H1 (cell line): ENCODE measurements around the gene RAB24.

Experiments
- CBX8 ChIP-seq: fragments of 300-800, 300-1000 bp; sonication (generic); IDR thresholded peaks from 2 replicates; pipeline ENCODE4 v1.7.1; 2016; ENCODE audit warnings: low read depth, low read length, borderline replicate concordance
- CEBPB ChIP-seq: IDR thresholded peaks from 2 replicates; pipeline ENCODE4 v1.6.1; 2012; ENCODE audit warnings: low read depth, low read length
- CHD2 ChIP-seq: IDR thresholded peaks from 2 replicates; pipeline ENCODE4 v1.6.1; 2012; ENCODE audit warnings: low read length, improper control_type of control experiment
- CREB1 ChIP-seq: IDR thresholded peaks from 2 replicates; pipeline ENCODE4 v1.6.1; 2012; ENCODE audit warnings: inconsistent platforms
- JUND ChIP-seq: IDR thresholded peaks from 2 replicates; pipeline ENCODE4 v1.6.1; 2011; ENCODE audit warnings: mild to moderate bottlenecking, improper control_type of control experiment, low read length
- SIN3A ChIP-seq, 2 experiments: IDR thresholded peaks in 1 of 2; conservative IDR thresholded peaks in 1 of 2; 2 replicates each; pipeline ENCODE4 v1.6.1; 2011 to 2012; ENCODE audit warnings: low read length in 2 of 2, improper control_type of control experiment in 1 of 2, low read depth in 1 of 2, mild to moderate bottlenecking in 1 of 2
- TF ChIP-seq, protein P1 (sequence below), 3 experiments: IDR thresholded peaks; 1 replicate in 2 of 3; 2 replicates in 1 of 3; pipeline versions ENCODE4 v1.5.1 to v1.6.1; 2011; ENCODE audit warnings: low read length in 3 of 3, mild to moderate bottlenecking in 3 of 3, inconsistent platforms in 2 of 3, low read depth in 1 of 3, moderate library complexity in 1 of 3; ENCODE audit not compliant: insufficient read depth in 1 of 3; ENCODE audit errors: control extremely low read depth in 1 of 3
- TF ChIP-seq, protein P2 (sequence below): fragments of 300-600 bp; sonication (generic); IDR thresholded peaks from 2 replicates; pipeline ENCODE4 v1.7.1; 2012; ENCODE audit warnings: low read length, moderate library complexity, mild to moderate bottlenecking, inconsistent platforms; ENCODE audit not compliant: insufficient replicate concordance

DNA sequence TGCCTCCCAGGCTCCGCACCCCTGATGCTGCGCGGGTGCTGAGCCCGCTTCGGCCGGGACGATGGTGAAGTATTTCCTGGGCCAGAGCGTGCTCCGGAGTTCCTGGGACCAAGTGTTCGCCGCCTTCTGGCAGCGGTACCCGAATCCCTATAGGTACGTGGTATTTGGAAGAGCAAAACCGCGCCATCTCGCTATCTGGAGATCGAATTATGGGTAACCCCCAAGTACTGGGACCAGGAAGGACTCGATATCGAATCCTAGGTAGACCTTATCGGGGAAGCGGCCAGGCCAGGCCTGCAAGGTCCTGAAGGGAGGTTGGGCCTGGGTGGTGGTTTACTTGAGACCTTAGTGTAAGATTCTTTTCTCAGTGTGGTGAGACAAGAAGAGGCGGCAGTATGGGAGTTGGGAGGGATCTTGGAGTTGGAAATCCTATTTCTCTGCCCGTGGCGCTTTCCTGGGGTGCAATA is 439 bp upstream of the RAB24 start:
- TF ChIP-seq, protein P1, sequence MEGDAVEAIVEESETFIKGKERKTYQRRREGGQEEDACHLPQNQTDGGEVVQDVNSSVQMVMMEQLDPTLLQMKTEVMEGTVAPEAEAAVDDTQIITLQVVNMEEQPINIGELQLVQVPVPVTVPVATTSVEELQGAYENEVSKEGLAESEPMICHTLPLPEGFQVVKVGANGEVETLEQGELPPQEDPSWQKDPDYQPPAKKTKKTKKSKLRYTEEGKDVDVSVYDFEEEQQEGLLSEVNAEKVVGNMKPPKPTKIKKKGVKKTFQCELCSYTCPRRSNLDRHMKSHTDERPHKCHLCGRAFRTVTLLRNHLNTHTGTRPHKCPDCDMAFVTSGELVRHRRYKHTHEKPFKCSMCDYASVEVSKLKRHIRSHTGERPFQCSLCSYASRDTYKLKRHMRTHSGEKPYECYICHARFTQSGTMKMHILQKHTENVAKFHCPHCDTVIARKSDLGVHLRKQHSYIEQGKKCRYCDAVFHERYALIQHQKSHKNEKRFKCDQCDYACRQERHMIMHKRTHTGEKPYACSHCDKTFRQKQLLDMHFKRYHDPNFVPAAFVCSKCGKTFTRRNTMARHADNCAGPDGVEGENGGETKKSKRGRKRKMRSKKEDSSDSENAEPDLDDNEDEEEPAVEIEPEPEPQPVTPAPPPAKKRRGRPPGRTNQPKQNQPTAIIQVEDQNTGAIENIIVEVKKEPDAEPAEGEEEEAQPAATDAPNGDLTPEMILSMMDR (IDR thresholded peaks at IDR 0.05; ENCODE audit: control extremely low read depth in 1 of 3, insufficient read depth in 1 of 3, low read depth in 1 of 3, low read length in 3 of 3): no peak
- TF ChIP-seq CREB1 (no peak), SIN3A (conservative IDR thresholded peaks at IDR 0.05 in 1 of 2, IDR thresholded peaks at IDR 0.05 in 1 of 2; ENCODE audit: low read depth in 1 of 2, low read length in 2 of 2) (no peak), JUND (no peak), CBX8 (no peak), CHD2 (no peak), CEBPB (no peak)
- TF ChIP-seq, protein P2, sequence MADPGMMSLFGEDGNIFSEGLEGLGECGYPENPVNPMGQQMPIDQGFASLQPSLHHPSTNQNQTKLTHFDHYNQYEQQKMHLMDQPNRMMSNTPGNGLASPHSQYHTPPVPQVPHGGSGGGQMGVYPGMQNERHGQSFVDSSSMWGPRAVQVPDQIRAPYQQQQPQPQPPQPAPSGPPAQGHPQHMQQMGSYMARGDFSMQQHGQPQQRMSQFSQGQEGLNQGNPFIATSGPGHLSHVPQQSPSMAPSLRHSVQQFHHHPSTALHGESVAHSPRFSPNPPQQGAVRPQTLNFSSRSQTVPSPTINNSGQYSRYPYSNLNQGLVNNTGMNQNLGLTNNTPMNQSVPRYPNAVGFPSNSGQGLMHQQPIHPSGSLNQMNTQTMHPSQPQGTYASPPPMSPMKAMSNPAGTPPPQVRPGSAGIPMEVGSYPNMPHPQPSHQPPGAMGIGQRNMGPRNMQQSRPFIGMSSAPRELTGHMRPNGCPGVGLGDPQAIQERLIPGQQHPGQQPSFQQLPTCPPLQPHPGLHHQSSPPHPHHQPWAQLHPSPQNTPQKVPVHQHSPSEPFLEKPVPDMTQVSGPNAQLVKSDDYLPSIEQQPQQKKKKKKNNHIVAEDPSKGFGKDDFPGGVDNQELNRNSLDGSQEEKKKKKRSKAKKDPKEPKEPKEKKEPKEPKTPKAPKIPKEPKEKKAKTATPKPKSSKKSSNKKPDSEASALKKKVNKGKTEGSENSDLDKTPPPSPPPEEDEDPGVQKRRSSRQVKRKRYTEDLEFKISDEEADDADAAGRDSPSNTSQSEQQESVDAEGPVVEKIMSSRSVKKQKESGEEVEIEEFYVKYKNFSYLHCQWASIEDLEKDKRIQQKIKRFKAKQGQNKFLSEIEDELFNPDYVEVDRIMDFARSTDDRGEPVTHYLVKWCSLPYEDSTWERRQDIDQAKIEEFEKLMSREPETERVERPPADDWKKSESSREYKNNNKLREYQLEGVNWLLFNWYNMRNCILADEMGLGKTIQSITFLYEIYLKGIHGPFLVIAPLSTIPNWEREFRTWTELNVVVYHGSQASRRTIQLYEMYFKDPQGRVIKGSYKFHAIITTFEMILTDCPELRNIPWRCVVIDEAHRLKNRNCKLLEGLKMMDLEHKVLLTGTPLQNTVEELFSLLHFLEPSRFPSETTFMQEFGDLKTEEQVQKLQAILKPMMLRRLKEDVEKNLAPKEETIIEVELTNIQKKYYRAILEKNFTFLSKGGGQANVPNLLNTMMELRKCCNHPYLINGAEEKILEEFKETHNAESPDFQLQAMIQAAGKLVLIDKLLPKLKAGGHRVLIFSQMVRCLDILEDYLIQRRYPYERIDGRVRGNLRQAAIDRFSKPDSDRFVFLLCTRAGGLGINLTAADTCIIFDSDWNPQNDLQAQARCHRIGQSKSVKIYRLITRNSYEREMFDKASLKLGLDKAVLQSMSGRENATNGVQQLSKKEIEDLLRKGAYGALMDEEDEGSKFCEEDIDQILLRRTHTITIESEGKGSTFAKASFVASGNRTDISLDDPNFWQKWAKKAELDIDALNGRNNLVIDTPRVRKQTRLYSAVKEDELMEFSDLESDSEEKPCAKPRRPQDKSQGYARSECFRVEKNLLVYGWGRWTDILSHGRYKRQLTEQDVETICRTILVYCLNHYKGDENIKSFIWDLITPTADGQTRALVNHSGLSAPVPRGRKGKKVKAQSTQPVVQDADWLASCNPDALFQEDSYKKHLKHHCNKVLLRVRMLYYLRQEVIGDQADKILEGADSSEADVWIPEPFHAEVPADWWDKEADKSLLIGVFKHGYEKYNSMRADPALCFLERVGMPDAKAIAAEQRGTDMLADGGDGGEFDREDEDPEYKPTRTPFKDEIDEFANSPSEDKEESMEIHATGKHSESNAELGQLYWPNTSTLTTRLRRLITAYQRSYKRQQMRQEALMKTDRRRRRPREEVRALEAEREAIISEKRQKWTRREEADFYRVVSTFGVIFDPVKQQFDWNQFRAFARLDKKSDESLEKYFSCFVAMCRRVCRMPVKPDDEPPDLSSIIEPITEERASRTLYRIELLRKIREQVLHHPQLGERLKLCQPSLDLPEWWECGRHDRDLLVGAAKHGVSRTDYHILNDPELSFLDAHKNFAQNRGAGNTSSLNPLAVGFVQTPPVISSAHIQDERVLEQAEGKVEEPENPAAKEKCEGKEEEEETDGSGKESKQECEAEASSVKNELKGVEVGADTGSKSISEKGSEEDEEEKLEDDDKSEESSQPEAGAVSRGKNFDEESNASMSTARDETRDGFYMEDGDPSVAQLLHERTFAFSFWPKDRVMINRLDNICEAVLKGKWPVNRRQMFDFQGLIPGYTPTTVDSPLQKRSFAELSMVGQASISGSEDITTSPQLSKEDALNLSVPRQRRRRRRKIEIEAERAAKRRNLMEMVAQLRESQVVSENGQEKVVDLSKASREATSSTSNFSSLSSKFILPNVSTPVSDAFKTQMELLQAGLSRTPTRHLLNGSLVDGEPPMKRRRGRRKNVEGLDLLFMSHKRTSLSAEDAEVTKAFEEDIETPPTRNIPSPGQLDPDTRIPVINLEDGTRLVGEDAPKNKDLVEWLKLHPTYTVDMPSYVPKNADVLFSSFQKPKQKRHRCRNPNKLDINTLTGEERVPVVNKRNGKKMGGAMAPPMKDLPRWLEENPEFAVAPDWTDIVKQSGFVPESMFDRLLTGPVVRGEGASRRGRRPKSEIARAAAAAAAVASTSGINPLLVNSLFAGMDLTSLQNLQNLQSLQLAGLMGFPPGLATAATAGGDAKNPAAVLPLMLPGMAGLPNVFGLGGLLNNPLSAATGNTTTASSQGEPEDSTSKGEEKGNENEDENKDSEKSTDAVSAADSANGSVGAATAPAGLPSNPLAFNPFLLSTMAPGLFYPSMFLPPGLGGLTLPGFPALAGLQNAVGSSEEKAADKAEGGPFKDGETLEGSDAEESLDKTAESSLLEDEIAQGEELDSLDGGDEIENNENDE: no peak
